SK-N-SH treated with all-trans-retinoic acid at 6 μM for 48 hours (cell line): ENCODE results near the gene L3MBTL1.

Experiments
- ATAC-seq: fragments of 200-7000 bp; cut with Tn5 transposase; 3 replicates; pipeline ENCODE4 v1.9.1; 2020; ENCODE audit warnings: mild to moderate bottlenecking, moderate library complexity
- ARNTL ChIP-seq: fragments of 450-650 bp; formaldehyde crosslinking; IDR thresholded peaks from 2 replicates; pipeline ENCODE4 v1.5.0; 2020; ENCODE audit warnings: low read depth, mild to moderate bottlenecking, moderate library complexity, borderline replicate concordance
- BACH2 ChIP-seq: fragments of 250-450 bp; sonication (Bioruptor Pico); IDR thresholded peaks from 2 replicates; pipeline ENCODE4 v1.9.0; 2021; ENCODE audit warnings: mild to moderate bottlenecking, borderline replicate concordance
- CSDC2 ChIP-seq: fragments of 250-450 bp; sonication (Bioruptor Pico); IDR thresholded peaks from 2 replicates; pipeline ENCODE4 v1.5.0; 2020; ENCODE audit warnings: mild to moderate bottlenecking, moderate library complexity
- ESRRG ChIP-seq: fragments of 250-450 bp; sonication (Bioruptor Pico); IDR thresholded peaks from 2 replicates; pipeline ENCODE4 v1.6.1; 2021; ENCODE audit warnings: mild to moderate bottlenecking
- GLIS3 ChIP-seq: fragments of 250-450 bp; sonication (Bioruptor Pico); IDR thresholded peaks from 2 replicates; pipeline ENCODE4 v1.5.0; 2020; ENCODE audit warnings: mild to moderate bottlenecking, moderate library complexity
- ISL1 ChIP-seq: fragments of 250-450 bp; sonication (Bioruptor Pico); IDR thresholded peaks from 2 replicates; pipeline ENCODE4 v2.1.2; 2022; ENCODE audit warnings: mild to moderate bottlenecking, moderate library complexity
- OSR1 ChIP-seq: fragments of 250-450 bp; sonication (Bioruptor Pico); IDR thresholded peaks from 2 replicates; pipeline ENCODE4 v1.8.0; 2022; ENCODE audit warnings: moderate library complexity, mild to moderate bottlenecking, inconsistent platforms
- PPARA ChIP-seq: fragments of 250-450 bp; sonication (Bioruptor Pico); IDR thresholded peaks from 2 replicates; pipeline ENCODE4 v1.5.0; 2020; ENCODE audit warnings: mild to moderate bottlenecking, borderline replicate concordance
- RARB ChIP-seq: fragments of 250-450 bp; sonication (Bioruptor Pico); IDR thresholded peaks from 2 replicates; pipeline ENCODE4 v1.8.0; 2021; ENCODE audit warnings: mild to moderate bottlenecking, moderate library complexity
- SNAI2 ChIP-seq: fragments of 250-450 bp; sonication (Bioruptor Pico); IDR thresholded peaks from 2 replicates; pipeline ENCODE4 v1.5.0; 2020; ENCODE audit warnings: mild to moderate bottlenecking, moderate library complexity
- TCF4 ChIP-seq: fragments of 250-450 bp; sonication (Bioruptor Pico); IDR thresholded peaks from 2 replicates; pipeline ENCODE4 v1.8.0; 2021; ENCODE audit warnings: mild to moderate bottlenecking, moderate library complexity, borderline replicate concordance
- ZC3H10 ChIP-seq: fragments of 250-450 bp; sonication (Bioruptor Pico); IDR thresholded peaks from 2 replicates; pipeline ENCODE4 v1.5.1; 2021; ENCODE audit warnings: mild to moderate bottlenecking, moderate library complexity
- ZFP30 ChIP-seq: fragments of 450-650 bp; formaldehyde crosslinking; IDR thresholded peaks from 2 replicates; pipeline ENCODE4 v1.5.0; 2022; ENCODE audit warnings: mild to moderate bottlenecking, moderate library complexity
- ZNF70 ChIP-seq: fragments of 450-650 bp; formaldehyde crosslinking; IDR thresholded peaks from 2 replicates; pipeline ENCODE4 v1.5.0; 2020; ENCODE audit warnings: mild to moderate bottlenecking, moderate library complexity
- ZNF8 ChIP-seq: fragments of 450-650 bp; formaldehyde crosslinking; IDR thresholded peaks from 2 replicates; pipeline ENCODE4 v1.5.0; 2020; ENCODE audit warnings: mild to moderate bottlenecking, moderate library complexity
- TF ChIP-seq, protein P1 (sequence below): fragments of 250-450 bp; sonication (Bioruptor Pico); IDR thresholded peaks from 2 replicates; pipeline ENCODE4 v1.5.1; 2020; ENCODE audit warnings: low read depth, mild to moderate bottlenecking, moderate library complexity
- TF ChIP-seq, protein P2 (sequence below): fragments of 250-450 bp; sonication (Bioruptor Pico); IDR thresholded peaks from 2 replicates; pipeline ENCODE4 v1.5.1; 2021; ENCODE audit warnings: mild to moderate bottlenecking, moderate library complexity
- TF ChIP-seq, protein P3 (sequence below): fragments of 250-450 bp; sonication (Bioruptor Pico); IDR thresholded peaks from 2 replicates; pipeline ENCODE4 v1.8.0; 2020; ENCODE audit warnings: mild to moderate bottlenecking, moderate library complexity, borderline replicate concordance
- TF ChIP-seq, protein P4 (sequence below): fragments of 250-450 bp; sonication (Bioruptor Pico); IDR thresholded peaks from 2 replicates; pipeline ENCODE4 v1.8.0; 2021; ENCODE audit warnings: low read depth, mild to moderate bottlenecking, moderate library complexity, borderline replicate concordance

L3MBTL1 gene

DNA sequence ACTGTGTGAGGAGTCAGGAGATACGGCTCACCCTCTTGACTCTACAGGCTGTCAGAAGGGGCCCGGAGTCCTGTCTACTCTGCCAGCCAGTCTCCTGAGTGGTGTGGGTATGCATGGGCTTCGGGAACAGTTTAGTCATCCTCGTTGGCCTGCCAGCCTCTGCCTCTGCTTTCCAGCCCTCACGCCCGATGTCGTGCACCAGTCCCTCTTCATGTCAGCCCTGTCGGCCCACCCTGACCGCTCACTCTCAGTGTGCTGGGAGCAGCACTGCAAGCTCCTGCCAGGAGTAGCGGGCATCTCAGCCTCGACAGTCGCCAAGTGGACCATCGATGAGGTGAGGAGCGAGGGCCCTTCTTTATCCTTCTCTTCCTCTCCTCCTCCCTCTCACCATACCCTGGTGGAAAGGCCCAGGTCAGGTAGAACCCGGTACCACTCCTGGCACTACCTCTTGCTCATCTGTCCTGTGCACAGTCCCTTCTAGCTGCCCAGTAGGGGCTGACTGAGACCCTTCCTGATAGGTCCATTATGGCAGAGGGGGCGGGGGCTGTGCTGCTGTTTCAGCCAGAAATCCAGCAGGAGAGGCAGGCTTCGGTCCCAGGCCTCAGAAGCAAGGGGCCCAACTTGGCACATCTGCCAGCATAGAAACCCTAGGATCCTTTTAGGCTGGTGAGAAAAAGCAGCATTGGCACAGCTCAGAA, 32.6 kb downstream of the L3MBTL1 start (continued):
- TF ChIP-seq, protein P1, sequence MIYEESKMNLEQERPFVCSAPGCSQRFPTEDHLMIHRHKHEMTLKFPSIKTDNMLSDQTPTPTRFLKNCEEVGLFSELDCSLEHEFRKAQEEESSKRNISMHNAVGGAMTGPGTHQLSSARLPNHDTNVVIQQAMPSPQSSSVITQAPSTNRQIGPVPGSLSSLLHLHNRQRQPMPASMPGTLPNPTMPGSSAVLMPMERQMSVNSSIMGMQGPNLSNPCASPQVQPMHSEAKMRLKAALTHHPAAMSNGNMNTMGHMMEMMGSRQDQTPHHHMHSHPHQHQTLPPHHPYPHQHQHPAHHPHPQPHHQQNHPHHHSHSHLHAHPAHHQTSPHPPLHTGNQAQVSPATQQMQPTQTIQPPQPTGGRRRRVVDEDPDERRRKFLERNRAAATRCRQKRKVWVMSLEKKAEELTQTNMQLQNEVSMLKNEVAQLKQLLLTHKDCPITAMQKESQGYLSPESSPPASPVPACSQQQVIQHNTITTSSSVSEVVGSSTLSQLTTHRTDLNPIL (CRISPR knock-in tag) = no peak
- TF ChIP-seq BACH2 (CRISPR knock-in tag) = no peak
- TF ChIP-seq, all 23 proteins: peak for 0

DNA sequence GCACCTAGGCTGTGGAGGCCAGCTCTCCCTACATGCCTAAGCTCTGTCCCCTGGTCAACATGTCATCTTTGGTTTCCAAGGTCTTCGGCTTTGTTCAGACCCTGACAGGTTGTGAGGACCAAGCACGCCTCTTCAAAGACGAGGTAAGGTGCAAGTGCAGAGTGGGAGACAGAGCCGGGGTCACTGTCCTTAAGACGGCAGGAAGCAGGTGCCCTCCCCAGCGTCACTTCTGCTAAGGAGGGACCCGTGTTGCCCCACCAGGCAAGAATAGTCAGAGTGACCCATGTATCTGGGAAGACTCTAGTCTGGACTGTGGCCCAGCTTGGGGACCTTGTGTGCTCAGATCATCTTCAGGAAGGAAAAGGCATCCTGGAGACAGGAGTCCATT, 33.2 kb downstream of the L3MBTL1 start:
- TF ChIP-seq CSDC2 (CRISPR knock-in tag) (no peak), SNAI2 (no peak), ARNTL (CRISPR knock-in tag) (no peak), ESRRG (CRISPR knock-in tag) (no peak), ZNF70 (no peak), ZC3H10 (CRISPR knock-in tag) (no peak), PPARA (no peak), BACH2 (CRISPR knock-in tag) (no peak), GLIS3 (CRISPR knock-in tag) (no peak), OSR1 (no peak)
- TF ChIP-seq, protein P1 (CRISPR knock-in tag) = no peak
- TF ChIP-seq, protein P2, sequence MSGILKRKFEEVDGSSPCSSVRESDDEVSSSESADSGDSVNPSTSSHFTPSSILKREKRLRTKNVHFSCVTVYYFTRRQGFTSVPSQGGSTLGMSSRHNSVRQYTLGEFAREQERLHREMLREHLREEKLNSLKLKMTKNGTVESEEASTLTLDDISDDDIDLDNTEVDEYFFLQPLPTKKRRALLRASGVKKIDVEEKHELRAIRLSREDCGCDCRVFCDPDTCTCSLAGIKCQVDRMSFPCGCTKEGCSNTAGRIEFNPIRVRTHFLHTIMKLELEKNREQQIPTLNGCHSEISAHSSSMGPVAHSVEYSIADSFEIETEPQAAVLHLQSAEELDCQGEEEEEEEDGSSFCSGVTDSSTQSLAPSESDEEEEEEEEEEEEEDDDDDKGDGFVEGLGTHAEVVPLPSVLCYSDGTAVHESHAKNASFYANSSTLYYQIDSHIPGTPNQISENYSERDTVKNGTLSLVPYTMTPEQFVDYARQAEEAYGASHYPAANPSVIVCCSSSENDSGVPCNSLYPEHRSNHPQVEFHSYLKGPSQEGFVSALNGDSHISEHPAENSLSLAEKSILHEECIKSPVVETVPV (CRISPR knock-in tag) = no peak
- TF ChIP-seq, protein P3, sequence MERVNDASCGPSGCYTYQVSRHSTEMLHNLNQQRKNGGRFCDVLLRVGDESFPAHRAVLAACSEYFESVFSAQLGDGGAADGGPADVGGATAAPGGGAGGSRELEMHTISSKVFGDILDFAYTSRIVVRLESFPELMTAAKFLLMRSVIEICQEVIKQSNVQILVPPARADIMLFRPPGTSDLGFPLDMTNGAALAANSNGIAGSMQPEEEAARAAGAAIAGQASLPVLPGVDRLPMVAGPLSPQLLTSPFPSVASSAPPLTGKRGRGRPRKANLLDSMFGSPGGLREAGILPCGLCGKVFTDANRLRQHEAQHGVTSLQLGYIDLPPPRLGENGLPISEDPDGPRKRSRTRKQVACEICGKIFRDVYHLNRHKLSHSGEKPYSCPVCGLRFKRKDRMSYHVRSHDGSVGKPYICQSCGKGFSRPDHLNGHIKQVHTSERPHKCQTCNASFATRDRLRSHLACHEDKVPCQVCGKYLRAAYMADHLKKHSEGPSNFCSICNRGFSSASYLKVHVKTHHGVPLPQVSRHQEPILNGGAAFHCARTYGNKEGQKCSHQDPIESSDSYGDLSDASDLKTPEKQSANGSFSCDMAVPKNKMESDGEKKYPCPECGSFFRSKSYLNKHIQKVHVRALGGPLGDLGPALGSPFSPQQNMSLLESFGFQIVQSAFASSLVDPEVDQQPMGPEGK = no peak
- ATAC-seq = peak; percentile 10

DNA sequence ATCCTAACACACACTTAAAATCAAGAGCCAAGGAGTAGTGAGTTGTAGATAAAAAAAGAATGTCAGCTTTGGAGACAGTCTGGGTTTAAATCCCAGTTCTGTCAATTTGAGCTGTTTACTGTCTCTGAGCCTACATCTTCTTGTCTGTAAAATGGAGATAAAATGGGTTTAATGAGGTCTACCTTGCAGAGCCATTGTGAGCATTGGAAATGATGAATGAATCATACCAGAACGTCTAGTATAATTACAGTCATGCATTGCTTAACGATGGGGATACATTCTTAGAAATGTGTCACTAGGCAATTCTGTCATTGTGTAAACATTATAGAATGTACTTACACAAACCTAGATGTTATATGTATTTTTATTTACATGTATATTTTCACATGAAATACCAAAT, 33.7 kb downstream of the L3MBTL1 start:
- TF ChIP-seq, protein P1 (CRISPR knock-in tag) = no peak
- TF ChIP-seq ISL1 (CRISPR knock-in tag) = peak; percentile 60
- peak; percentile 66 for ATAC-seq

DNA sequence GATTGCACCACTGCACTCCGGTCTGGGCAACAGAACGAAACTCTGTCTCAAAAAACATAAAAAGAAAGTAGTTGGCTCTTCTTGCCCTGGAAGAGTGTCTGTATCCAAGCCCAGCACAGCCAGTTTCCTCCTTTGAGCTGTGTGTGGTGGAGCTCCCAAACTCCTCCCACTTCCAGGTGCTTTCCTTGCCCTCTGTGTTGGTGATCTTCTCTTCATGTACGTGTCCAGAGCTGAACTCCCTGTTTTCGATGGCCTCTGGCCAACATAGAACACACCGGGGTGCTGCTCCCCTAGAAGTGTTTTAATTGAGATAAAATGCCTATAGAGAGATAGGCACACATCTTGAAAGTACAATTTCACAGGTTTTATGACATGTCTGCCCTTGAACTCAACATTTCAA, 34.7 kb downstream of the L3MBTL1 start:
- TF ChIP-seq ARNTL (CRISPR knock-in tag) (no peak), TCF4 (CRISPR knock-in tag) (no peak), CSDC2 (CRISPR knock-in tag) (no peak), ISL1 (CRISPR knock-in tag) (no peak), ZNF8 (CRISPR knock-in tag) (no peak), RARB (no peak), ZNF70 (no peak), SNAI2 (no peak), ZFP30 (no peak), GLIS3 (CRISPR knock-in tag) (no peak)
- TF ChIP-seq, protein P2 (CRISPR knock-in tag) = no peak
- TF ChIP-seq, protein P3 = no peak
- TF ChIP-seq, protein P4, sequence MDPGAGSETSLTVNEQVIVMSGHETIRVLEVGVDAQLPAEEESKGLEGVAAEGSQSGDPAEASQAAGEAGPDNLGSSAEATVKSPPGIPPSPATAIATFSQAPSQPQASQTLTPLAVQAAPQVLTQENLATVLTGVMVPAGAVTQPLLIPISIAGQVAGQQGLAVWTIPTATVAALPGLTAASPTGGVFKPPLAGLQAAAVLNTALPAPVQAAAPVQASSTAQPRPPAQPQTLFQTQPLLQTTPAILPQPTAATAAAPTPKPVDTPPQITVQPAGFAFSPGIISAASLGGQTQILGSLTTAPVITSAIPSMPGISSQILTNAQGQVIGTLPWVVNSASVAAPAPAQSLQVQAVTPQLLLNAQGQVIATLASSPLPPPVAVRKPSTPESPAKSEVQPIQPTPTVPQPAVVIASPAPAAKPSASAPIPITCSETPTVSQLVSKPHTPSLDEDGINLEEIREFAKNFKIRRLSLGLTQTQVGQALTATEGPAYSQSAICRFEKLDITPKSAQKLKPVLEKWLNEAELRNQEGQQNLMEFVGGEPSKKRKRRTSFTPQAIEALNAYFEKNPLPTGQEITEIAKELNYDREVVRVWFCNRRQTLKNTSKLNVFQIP (CRISPR knock-in tag) = no peak
- no peak for ATAC-seq
